Neural progenitor cell (in vitro differentiated cells): ENCODE results near the gene CEP131.

Experiments used
- CTCF ChIP-seq: fragments of 200-600 bp; sonication (generic); IDR thresholded peaks from 2 replicates; pipeline ENCODE4 v1.5.1; 2017; ENCODE audit warnings: antibody characterized with exemption, mild to moderate bottlenecking
- EZH2 ChIP-seq: fragments of 200-600 bp; sonication (generic); IDR thresholded peaks from 2 replicates; pipeline ENCODE4 v1.6.1; 2017; ENCODE audit warnings: antibody characterized with exemption, mild to moderate bottlenecking, moderate library complexity

- TF ChIP-seq CTCF (no peak), EZH2 (no peak)
Measured at GRCh38 chr17:81256616-81257015, 33.9 kb upstream of the CEP131 start.
